ENCODE data around the gene BCAS3.

DNA sequence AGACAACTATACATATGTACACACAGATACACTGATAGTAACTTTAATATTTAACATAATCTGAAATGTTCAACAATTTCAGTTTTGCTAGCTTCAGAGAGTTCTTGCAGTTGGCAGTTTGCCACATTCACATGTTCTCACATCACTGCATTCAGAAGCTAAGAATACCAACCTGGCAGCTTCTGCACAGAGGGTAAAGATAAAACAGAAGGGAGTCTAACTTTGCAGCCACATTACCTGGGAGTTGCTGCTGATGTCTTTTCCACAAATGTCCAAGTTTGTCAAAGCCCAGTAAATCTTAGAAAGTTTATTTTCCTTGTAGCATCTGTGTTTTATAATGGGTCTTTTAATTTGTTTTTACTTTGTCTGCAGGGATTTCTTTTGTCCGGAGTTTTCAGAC, 332.0 kb downstream of the BCAS3 start:
- TF ChIP-seq, protein P1, sequence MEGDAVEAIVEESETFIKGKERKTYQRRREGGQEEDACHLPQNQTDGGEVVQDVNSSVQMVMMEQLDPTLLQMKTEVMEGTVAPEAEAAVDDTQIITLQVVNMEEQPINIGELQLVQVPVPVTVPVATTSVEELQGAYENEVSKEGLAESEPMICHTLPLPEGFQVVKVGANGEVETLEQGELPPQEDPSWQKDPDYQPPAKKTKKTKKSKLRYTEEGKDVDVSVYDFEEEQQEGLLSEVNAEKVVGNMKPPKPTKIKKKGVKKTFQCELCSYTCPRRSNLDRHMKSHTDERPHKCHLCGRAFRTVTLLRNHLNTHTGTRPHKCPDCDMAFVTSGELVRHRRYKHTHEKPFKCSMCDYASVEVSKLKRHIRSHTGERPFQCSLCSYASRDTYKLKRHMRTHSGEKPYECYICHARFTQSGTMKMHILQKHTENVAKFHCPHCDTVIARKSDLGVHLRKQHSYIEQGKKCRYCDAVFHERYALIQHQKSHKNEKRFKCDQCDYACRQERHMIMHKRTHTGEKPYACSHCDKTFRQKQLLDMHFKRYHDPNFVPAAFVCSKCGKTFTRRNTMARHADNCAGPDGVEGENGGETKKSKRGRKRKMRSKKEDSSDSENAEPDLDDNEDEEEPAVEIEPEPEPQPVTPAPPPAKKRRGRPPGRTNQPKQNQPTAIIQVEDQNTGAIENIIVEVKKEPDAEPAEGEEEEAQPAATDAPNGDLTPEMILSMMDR (IDR thresholded peaks at IDR 0.05): no peak
- no peak for TF ChIP-seq POLR2A (IDR thresholded peaks at IDR 0.05)
